Astrocyte (in vitro differentiated cells and primary cell): ENCODE data around the gene BCR. TPM values are rescaled to one million over a fixed set of nuclear protein-coding genes. Genes with fewer than 3 reads are reported as not detected.

Experiments
- DNase-seq: peaks from one replicate; pipeline ENCODE4 v3.0.0-alpha.2; 2010; ENCODE audit warnings: low read depth
- FAIRE-seq: peaks from 2 replicates; lab custom pipeline; 2011; peaks lifted over from hg19 to GRCh38; lab: Jason Lieb, UNC
- H2AFZ ChIP-seq: 2 replicates; pipeline ENCODE4 v1.6.0; 2012; ENCODE audit warnings: low read depth, low read length, inconsistent platforms
- H3K27ac ChIP-seq: 2 replicates; pipeline ENCODE4 v1.5.1; 2011; ENCODE audit warnings: low read depth, low read length, inconsistent platforms
- H3K27me3 ChIP-seq: 2 replicates; pipeline ENCODE4 v1.6.0; 2011; ENCODE audit warnings: low read length, inconsistent platforms; ENCODE audit not compliant: insufficient read depth
- H3K36me3 ChIP-seq: 2 replicates; pipeline ENCODE4 v1.5.1; 2011; ENCODE audit warnings: low read length, inconsistent platforms; ENCODE audit not compliant: insufficient read depth
- H3K4me1 ChIP-seq: 2 replicates; pipeline ENCODE4 v1.5.1; 2011; ENCODE audit warnings: low read length, inconsistent platforms; ENCODE audit not compliant: insufficient read depth
- H3K4me2 ChIP-seq: 2 replicates; pipeline ENCODE4 v1.6.0; 2012; ENCODE audit warnings: low read length, inconsistent platforms
- H3K4me3 ChIP-seq: 2 replicates; pipeline ENCODE4 v1.5.1; 2011; ENCODE audit warnings: low read depth, mild to moderate bottlenecking, low read length, inconsistent platforms; ENCODE audit not compliant: insufficient read depth
- H3K79me2 ChIP-seq: 2 replicates; pipeline ENCODE4 v1.6.0; 2012; ENCODE audit warnings: mild to moderate bottlenecking, low read length, inconsistent platforms; ENCODE audit not compliant: insufficient read depth
- H3K9ac ChIP-seq: 2 replicates; pipeline ENCODE4 v1.6.0; 2012; ENCODE audit warnings: mild to moderate bottlenecking, low read length, inconsistent platforms
- H3K9me3 ChIP-seq: 2 replicates; pipeline ENCODE4 v1.5.1; 2012; ENCODE audit warnings: low read depth, mild to moderate bottlenecking, low read length, inconsistent platforms; ENCODE audit not compliant: insufficient read depth
- H4K20me1 ChIP-seq: 2 replicates; pipeline ENCODE4 v1.6.0; 2012; ENCODE audit warnings: low read length, inconsistent platforms; ENCODE audit not compliant: insufficient read depth
- H3K27ac Mint-ChIP-seq: one replicate; pipeline ENCODE4 v1.8.0; 2021; ENCODE audit warnings: mild to moderate bottlenecking, mixed read lengths; ENCODE audit not compliant: unreplicated experiment
- H3K27me3 Mint-ChIP-seq: one replicate; pipeline ENCODE4 v1.8.0; 2021; ENCODE audit warnings: low read depth, mixed read lengths; ENCODE audit not compliant: unreplicated experiment
- H3K36me3 Mint-ChIP-seq: one replicate; pipeline ENCODE4 v1.8.0; 2021; ENCODE audit warnings: low read depth, mixed read lengths; ENCODE audit not compliant: unreplicated experiment
- H3K4me1 Mint-ChIP-seq: one replicate; pipeline ENCODE4 v1.8.0; 2021; ENCODE audit warnings: low read depth, mixed read lengths; ENCODE audit not compliant: unreplicated experiment
- H3K4me3 Mint-ChIP-seq: one replicate; pipeline ENCODE4 v1.8.0; 2021; ENCODE audit warnings: mild to moderate bottlenecking, moderate library complexity, mixed read lengths; ENCODE audit not compliant: unreplicated experiment
- H3K9me3 Mint-ChIP-seq: one replicate; pipeline ENCODE4 v1.8.0; 2021; ENCODE audit warnings: mild to moderate bottlenecking, mixed read lengths; ENCODE audit not compliant: unreplicated experiment
- EZH2 ChIP-seq: IDR thresholded peaks from 2 replicates; pipeline ENCODE4 v1.6.1; 2012; ENCODE audit warnings: mild to moderate bottlenecking, low read length, inconsistent platforms; ENCODE audit not compliant: insufficient read depth
- total RNA-seq: library from RNA; stranded (reverse); gene quantifications from 2 replicates; pipeline ENCODE4 v1.2.1, GENCODE V29; 2021
- TF ChIP-seq, protein P1 (sequence below): IDR thresholded peaks from 2 replicates; pipeline ENCODE4 v1.5.1; 2011; ENCODE audit warnings: low read depth, mild to moderate bottlenecking, inconsistent platforms, low read length, moderate library complexity; ENCODE audit not compliant: insufficient read depth

The BCR gene
- total RNA-seq, 1 donor from 2014 or later = 48.9 TPM

DNA sequence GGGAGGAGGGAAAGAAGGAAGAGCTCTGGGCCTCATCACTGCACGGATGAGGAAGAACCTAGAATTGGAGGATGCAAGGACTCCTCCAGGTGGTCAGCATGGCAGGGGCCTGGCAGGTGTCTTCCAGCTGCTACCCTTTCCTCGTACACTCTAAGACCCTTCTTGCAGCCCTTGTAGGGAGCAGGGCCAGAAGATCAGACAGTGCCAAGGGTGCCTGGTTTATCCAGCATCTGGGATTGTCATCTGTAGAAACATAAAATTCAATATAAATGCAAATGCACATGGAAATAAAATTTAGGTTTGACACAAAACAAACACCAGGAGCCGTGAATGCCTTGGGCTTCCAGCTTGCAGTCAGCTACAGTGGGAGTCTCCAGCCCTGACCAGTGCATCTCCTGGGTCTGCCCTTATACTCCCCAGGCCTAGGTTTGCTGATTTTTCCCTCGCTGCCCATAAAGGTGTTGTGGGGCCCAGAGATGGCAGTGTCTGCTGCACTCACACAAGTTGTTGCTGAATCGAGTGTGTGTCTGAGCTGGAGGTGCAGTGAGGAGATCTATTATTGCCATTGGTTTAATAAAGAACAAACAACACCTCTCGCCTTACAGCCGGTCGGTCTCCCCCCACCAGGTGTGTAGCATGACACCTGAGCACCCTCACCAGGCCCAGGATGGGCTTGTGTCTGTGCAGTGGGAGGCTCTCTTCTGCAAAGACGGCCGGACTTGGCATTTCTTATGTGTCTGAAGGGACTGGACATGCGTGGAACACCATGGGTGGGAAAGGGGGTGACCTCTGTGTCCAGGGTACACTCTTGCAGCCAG, 87.1 kb downstream of the BCR start:
- Mint-ChIP-seq H3K4me1 (no peaks in the 10 kb centered on the region), H3K9me3 (no peaks in the 10 kb centered on the region), H3K27ac (no peak overlapping the region), H3K27me3 (no peaks in the 10 kb centered on the region), H3K36me3 (peaks cover 20% of the 10 kb centered on the region), H3K4me3 (no peak overlapping the region)
- H4K20me1 ChIP-seq = peaks cover 30% of the 10 kb centered on the region
- no peak overlapping the region for H2AFZ ChIP-seq
- no peak overlapping the region for H3K4me3 ChIP-seq
- H3K9me3 ChIP-seq = no peaks in the 10 kb centered on the region
- TF ChIP-seq, protein P1, sequence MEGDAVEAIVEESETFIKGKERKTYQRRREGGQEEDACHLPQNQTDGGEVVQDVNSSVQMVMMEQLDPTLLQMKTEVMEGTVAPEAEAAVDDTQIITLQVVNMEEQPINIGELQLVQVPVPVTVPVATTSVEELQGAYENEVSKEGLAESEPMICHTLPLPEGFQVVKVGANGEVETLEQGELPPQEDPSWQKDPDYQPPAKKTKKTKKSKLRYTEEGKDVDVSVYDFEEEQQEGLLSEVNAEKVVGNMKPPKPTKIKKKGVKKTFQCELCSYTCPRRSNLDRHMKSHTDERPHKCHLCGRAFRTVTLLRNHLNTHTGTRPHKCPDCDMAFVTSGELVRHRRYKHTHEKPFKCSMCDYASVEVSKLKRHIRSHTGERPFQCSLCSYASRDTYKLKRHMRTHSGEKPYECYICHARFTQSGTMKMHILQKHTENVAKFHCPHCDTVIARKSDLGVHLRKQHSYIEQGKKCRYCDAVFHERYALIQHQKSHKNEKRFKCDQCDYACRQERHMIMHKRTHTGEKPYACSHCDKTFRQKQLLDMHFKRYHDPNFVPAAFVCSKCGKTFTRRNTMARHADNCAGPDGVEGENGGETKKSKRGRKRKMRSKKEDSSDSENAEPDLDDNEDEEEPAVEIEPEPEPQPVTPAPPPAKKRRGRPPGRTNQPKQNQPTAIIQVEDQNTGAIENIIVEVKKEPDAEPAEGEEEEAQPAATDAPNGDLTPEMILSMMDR = no peak
- TF ChIP-seq EZH2 = no peak
- H3K4me2 ChIP-seq = no peak overlapping the region
- H3K27me3 ChIP-seq = no peaks in the 10 kb centered on the region
- FAIRE-seq (no peak), DNase-seq (no peak)
- H3K9ac ChIP-seq = no peak overlapping the region
- H3K27ac ChIP-seq = no peak overlapping the region
- H3K36me3 ChIP-seq = peaks cover 2% of the 10 kb centered on the region
- no peaks in the 10 kb centered on the region for H3K79me2 ChIP-seq
- H3K4me1 ChIP-seq = no peaks in the 10 kb centered on the region

DNA sequence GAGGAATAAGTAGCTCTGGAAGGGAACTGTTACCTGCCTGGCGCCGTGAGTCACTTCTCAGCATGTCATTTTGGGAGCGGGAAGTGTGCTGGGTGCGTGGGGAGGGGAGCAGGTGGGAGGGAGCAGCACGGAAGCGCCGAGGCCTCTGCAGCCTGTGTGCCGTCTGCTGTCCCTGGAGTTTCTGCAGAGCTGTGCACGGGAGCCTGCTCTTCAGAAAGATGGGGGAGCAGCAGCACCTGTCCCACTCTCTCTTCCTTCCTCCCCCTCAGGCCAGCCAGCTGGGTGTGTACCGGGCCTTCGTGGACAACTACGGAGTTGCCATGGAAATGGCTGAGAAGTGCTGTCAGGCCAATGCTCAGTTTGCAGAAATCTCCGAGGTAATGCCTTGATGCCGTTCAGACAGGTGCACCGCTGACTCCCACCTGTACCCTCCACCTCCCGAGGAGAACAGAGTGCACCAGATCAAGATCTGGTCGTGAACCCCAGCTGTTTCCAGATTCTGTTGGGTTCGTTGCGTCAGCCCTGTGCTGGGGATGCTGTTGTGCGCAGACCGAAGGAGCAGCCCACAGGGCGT, 87.9 kb downstream of the BCR start:
- no peak overlapping the region for H2AFZ ChIP-seq
- no peaks in the 10 kb centered on the region for H3K9me3 ChIP-seq
- H3K27ac ChIP-seq = no peak overlapping the region
- no peak for FAIRE-seq
- no peaks in the 10 kb centered on the region for H3K27me3 ChIP-seq
- no peak overlapping the region for H3K4me2 ChIP-seq
- H3K4me3 Mint-ChIP-seq = no peak overlapping the region
- no peak for TF ChIP-seq EZH2
- TF ChIP-seq, protein P1 = no peak
- no peak for DNase-seq
- no peaks in the 10 kb centered on the region for H3K27me3 Mint-ChIP-seq
- H3K27ac Mint-ChIP-seq = no peak overlapping the region
- no peaks in the 10 kb centered on the region for H3K4me1 Mint-ChIP-seq
- H3K36me3 Mint-ChIP-seq = peaks cover 24% of the 10 kb centered on the region
- no peaks in the 10 kb centered on the region for H3K79me2 ChIP-seq
- H3K36me3 ChIP-seq = peaks cover 2% of the 10 kb centered on the region
- peaks cover 30% of the 10 kb centered on the region for H4K20me1 ChIP-seq
- no peak overlapping the region for H3K9ac ChIP-seq
- H3K9me3 Mint-ChIP-seq = no peaks in the 10 kb centered on the region
- no peaks in the 10 kb centered on the region for H3K4me1 ChIP-seq
- no peak overlapping the region for H3K4me3 ChIP-seq

DNA sequence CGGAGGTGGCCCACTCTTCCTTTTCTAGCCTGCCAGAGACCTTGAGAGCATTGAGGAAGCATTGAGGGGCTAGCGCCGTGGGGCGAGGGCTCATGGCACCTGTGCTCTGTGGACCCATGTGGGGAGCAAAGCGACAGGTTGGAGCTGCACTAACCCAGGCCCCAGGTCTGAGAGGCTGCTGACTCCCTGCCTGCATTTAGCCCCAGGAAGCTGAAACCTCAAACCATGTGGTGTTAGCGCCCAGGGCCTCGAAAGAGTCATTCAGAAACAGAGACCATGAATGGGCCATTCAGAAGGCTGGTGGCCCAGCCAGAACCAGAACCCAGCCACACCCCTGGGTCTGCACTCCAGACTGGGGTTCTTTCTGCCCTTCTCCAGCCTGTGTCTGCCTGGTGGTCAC, 88.6 kb downstream of the BCR start:
- H3K27me3 ChIP-seq = no peaks in the 10 kb centered on the region
- TF ChIP-seq, protein P1 = no peak
- TF ChIP-seq EZH2 = no peak
- peaks cover 29% of the 10 kb centered on the region for H3K36me3 Mint-ChIP-seq
- no peaks in the 10 kb centered on the region for H3K4me1 Mint-ChIP-seq
- no peaks in the 10 kb centered on the region for H3K9me3 ChIP-seq
- no peaks in the 10 kb centered on the region for H3K79me2 ChIP-seq
- H3K36me3 ChIP-seq = peaks cover 2% of the 10 kb centered on the region
- H3K9ac ChIP-seq = no peak overlapping the region
- H3K4me3 Mint-ChIP-seq = no peak overlapping the region
- no peak overlapping the region for H3K4me2 ChIP-seq
- no peaks in the 10 kb centered on the region for H3K27me3 Mint-ChIP-seq
- no peak for DNase-seq
- no peak overlapping the region for H3K27ac ChIP-seq
- no peak for FAIRE-seq
- no peak overlapping the region for H3K27ac Mint-ChIP-seq
- no peaks in the 10 kb centered on the region for H3K9me3 Mint-ChIP-seq
- no peak overlapping the region for H2AFZ ChIP-seq
- no peaks in the 10 kb centered on the region for H3K4me1 ChIP-seq
- peaks cover 28% of the 10 kb centered on the region for H4K20me1 ChIP-seq
- H3K4me3 ChIP-seq = no peak overlapping the region
